HepG2 (cell line): ENCODE results near the gene PANK4. TPM values are rescaled to one million over a fixed set of nuclear protein-coding genes. Genes with fewer than 3 reads are reported as not detected.

Experiments
- MLX ChIP-seq: IDR thresholded peaks from 2 replicates; pipeline ENCODE4 v1.6.1; 2016
- NFE2L1 ChIP-seq: sonication (generic); formaldehyde crosslinking; IDR thresholded peaks from 2 replicates; pipeline ENCODE4 v1.4.0; 2020; ENCODE audit warnings: missing genetic modification reagents, mild to moderate bottlenecking, borderline replicate concordance
- PAXIP1 ChIP-seq: sonication (generic); formaldehyde crosslinking; conservative IDR thresholded peaks from 2 replicates; pipeline ENCODE4 v1.4.0; 2020; ENCODE audit warnings: mild to moderate bottlenecking, missing genetic modification reagents, moderate library complexity
- U2AF2 ChIP-seq: fragments of 200-400 bp; formaldehyde crosslinking; IDR thresholded peaks from 2 replicates; pipeline ENCODE4 v1.6.1; 2017; ENCODE audit warnings: low read depth, mild to moderate bottlenecking, low read length
- ZNF614 ChIP-seq: IDR thresholded peaks from 2 replicates; pipeline ENCODE4 v1.6.1; 2018; ENCODE audit warnings: missing biosample characterization, missing genetic modification reagents, inconsistent platforms, borderline replicate concordance
- ZNF83 ChIP-seq: sonication (generic); formaldehyde crosslinking; IDR thresholded peaks from 2 replicates; pipeline ENCODE4 v1.4.0; 2020; ENCODE audit warnings: missing genetic modification reagents, mild to moderate bottlenecking, borderline replicate concordance
- polyA plus RNA-seq, 8 experiments: library from polyadenylated mRNA; depleted of rRNA in 3 of 8; stranded (reverse) in 7 of 8; unstranded in 1 of 8; fragments of >200 nt; fragmentation: Illumina TruSeq in 4 of 8; extraction: Trizol in 4 of 8; gene quantifications; 2 replicates each; pipeline versions ENCODE4 v1.2.1 to v1.2.3, GENCODE V29; 2011 to 2016; ENCODE audit warnings: low read depth in 4 of 8, missing spikeins in 1 of 8, mixed read lengths in 1 of 8; ENCODE audit not compliant: insufficient read depth in 1 of 8
- total RNA-seq, 5 experiments: library from RNA; depleted of rRNA; stranded (reverse); fragments of >200 nt; fragmentation: Illumina TruSeq; extraction: Trizol; gene quantifications; 2 replicates each; pipeline ENCODE4 v1.2.3, GENCODE V29; 2016; ENCODE audit warnings: low read depth in 1 of 5
- TF ChIP-seq, protein P1 (sequence below): IDR thresholded peaks from 2 replicates; pipeline ENCODE4 v1.6.1; 2016; ENCODE audit warnings: low read depth, borderline replicate concordance
- TF ChIP-seq, protein P2 (sequence below): sonication (generic); formaldehyde crosslinking; IDR thresholded peaks from 2 replicates; pipeline ENCODE4 v1.4.0; 2020; ENCODE audit warnings: missing genetic modification reagents
- TF ChIP-seq, protein P3 (sequence below): sonication (generic); formaldehyde crosslinking; IDR thresholded peaks from 2 replicates; pipeline ENCODE4 v1.8.0; 2022; ENCODE audit warnings: missing genetic modification reagents, mild to moderate bottlenecking, moderate library complexity, borderline replicate concordance
- TF ChIP-seq, protein P4 (sequence below): sonication (generic); formaldehyde crosslinking; IDR thresholded peaks from 2 replicates; pipeline ENCODE4 v1.4.0; 2020; ENCODE audit warnings: missing genetic modification reagents, borderline replicate concordance
- TF ChIP-seq, protein P5 (sequence below): sonication (generic); formaldehyde crosslinking; IDR thresholded peaks from 2 replicates; pipeline ENCODE4 v1.4.0; 2020; ENCODE audit warnings: mild to moderate bottlenecking, missing genetic modification reagents
- TF ChIP-seq, protein P6 (sequence below): IDR thresholded peaks from 2 replicates; pipeline ENCODE4 v1.6.1; 2016; ENCODE audit warnings: mild to moderate bottlenecking, missing biosample characterization, missing genetic modification reagents

The PANK4 gene
- total and polyA plus RNA-seq, 2 of the 13 experiments (the other 11 are each of a cell fraction or from before 2014, with no cell fraction given), result 17.4 to 19.3 TPM

- TF ChIP-seq MLX (CRISPR knock-in tag) (peak; percentile 54; the same call in 1 of the 2 replicates), U2AF2 (no peak), ZNF614 (CRISPR knock-in tag) (0 out of 2 replicates have a peak, but pooled peaks have one; percentile 23), PAXIP1 (CRISPR knock-in tag) (peak; percentile 46; the same call in 1 of the 2 replicates), ZNF83 (peak; percentile 56; the same call in 1 of the 2 replicates), NFE2L1 (CRISPR knock-in tag) (no peak)
- TF ChIP-seq, protein P1, sequence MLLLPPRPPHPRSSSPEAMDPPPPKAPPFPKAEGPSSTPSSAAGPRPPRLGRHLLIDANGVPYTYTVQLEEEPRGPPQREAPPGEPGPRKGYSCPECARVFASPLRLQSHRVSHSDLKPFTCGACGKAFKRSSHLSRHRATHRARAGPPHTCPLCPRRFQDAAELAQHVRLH (CRISPR knock-in tag), result peak; percentile 23; the same call in 1 of the 2 replicates
- TF ChIP-seq, protein P2, sequence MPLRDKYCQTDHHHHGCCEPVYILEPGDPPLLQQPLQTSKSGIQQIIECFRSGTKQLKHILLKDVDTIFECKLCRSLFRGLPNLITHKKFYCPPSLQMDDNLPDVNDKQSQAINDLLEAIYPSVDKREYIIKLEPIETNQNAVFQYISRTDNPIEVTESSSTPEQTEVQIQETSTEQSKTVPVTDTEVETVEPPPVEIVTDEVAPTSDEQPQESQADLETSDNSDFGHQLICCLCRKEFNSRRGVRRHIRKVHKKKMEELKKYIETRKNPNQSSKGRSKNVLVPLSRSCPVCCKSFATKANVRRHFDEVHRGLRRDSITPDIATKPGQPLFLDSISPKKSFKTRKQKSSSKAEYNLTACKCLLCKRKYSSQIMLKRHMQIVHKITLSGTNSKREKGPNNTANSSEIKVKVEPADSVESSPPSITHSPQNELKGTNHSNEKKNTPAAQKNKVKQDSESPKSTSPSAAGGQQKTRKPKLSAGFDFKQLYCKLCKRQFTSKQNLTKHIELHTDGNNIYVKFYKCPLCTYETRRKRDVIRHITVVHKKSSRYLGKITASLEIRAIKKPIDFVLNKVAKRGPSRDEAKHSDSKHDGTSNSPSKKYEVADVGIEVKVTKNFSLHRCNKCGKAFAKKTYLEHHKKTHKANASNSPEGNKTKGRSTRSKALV (CRISPR knock-in tag), result no peak
- TF ChIP-seq, protein P3, sequence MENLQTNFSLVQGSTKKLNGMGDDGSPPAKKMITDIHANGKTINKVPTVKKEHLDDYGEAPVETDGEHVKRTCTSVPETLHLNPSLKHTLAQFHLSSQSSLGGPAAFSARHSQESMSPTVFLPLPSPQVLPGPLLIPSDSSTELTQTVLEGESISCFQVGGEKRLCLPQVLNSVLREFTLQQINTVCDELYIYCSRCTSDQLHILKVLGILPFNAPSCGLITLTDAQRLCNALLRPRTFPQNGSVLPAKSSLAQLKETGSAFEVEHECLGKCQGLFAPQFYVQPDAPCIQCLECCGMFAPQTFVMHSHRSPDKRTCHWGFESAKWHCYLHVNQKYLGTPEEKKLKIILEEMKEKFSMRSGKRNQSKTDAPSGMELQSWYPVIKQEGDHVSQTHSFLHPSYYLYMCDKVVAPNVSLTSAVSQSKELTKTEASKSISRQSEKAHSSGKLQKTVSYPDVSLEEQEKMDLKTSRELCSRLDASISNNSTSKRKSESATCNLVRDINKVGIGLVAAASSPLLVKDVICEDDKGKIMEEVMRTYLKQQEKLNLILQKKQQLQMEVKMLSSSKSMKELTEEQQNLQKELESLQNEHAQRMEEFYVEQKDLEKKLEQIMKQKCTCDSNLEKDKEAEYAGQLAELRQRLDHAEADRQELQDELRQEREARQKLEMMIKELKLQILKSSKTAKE, result peak; percentile 59; the same call in 1 of the 2 replicates
- TF ChIP-seq, protein P4, sequence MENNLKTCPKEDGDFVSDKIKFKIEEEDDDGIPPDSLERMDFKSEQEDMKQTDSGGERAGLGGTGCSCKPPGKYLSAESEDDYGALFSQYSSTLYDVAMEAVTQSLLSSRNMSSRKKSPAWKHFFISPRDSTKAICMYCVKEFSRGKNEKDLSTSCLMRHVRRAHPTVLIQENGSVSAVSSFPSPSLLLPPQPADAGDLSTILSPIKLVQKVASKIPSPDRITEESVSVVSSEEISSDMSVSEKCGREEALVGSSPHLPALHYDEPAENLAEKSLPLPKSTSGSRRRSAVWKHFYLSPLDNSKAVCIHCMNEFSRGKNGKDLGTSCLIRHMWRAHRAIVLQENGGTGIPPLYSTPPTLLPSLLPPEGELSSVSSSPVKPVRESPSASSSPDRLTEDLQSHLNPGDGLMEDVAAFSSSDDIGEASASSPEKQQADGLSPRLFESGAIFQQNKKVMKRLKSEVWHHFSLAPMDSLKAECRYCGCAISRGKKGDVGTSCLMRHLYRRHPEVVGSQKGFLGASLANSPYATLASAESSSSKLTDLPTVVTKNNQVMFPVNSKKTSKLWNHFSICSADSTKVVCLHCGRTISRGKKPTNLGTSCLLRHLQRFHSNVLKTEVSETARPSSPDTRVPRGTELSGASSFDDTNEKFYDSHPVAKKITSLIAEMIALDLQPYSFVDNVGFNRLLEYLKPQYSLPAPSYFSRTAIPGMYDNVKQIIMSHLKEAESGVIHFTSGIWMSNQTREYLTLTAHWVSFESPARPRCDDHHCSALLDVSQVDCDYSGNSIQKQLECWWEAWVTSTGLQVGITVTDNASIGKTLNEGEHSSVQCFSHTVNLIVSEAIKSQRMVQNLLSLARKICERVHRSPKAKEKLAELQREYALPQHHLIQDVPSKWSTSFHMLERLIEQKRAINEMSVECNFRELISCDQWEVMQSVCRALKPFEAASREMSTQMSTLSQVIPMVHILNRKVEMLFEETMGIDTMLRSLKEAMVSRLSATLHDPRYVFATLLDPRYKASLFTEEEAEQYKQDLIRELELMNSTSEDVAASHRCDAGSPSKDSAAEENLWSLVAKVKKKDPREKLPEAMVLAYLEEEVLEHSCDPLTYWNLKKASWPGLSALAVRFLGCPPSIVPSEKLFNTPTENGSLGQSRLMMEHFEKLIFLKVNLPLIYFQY (CRISPR knock-in tag), result peak; percentile 18; the same call in 1 of the 2 replicates
- TF ChIP-seq, protein P5, sequence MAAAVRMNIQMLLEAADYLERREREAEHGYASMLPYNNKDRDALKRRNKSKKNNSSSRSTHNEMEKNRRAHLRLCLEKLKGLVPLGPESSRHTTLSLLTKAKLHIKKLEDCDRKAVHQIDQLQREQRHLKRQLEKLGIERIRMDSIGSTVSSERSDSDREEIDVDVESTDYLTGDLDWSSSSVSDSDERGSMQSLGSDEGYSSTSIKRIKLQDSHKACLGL (CRISPR knock-in tag), result peak; percentile 68; the same call in 1 of the 2 replicates
- TF ChIP-seq, protein P6, sequence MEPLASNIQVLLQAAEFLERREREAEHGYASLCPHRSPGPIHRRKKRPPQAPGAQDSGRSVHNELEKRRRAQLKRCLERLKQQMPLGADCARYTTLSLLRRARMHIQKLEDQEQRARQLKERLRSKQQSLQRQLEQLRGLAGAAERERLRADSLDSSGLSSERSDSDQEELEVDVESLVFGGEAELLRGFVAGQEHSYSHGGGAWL, result peak; percentile 71; the same call in 1 of the 2 replicates
These were observed 29.4 kb upstream of the PANK4 start (continued) for GRCh38 chr1:2555634-2556276.
